Measurements from ENCODE around the gene LIX1L. TPM values are rescaled to one million over a fixed set of nuclear protein-coding genes. Genes with fewer than 3 reads are reported as not detected.

Gene LIX1L
- 19.7 TPM for total RNA-seq

- DNase-seq, result peak; percentile 97
Observed at GRCh38 chr1:145957443-145958319, at the start of gene LIX1L. Gene LIX1L, minus strand, starts transcription at chr1:145958017. Its CDS starts 90 bp downstream, at chr1:145957927.

GRCh38 chr1:146001709-146002108 lies 43.9 kb upstream of the LIX1L start:
- DNase-seq, result no peak

GRCh38 chr1:145999321-146000024 lies 41.7 kb upstream of the LIX1L start:
- DNase-seq, result no peak

- peak; percentile 31 for DNase-seq
Observed at GRCh38 chr1:145997718-145998023, 39.9 kb upstream of the LIX1L start.

GRCh38 chr1:145997016-145997717 lies 39.4 kb upstream of the LIX1L start:
- no peak for DNase-seq

- DNase-seq, result peak; percentile 99
Observed at GRCh38 chr1:145996433-145997015, 38.7 kb upstream of the LIX1L start, which contains the start of gene TXNIP. Gene TXNIP, minus strand, starts transcription at chr1:145996579. Its CDS starts 313 bp downstream, at chr1:145996266.

GRCh38 chr1:145995964-145996432 lies 38.2 kb upstream of the LIX1L start:
- no peak for DNase-seq

GRCh38 chr1:145995148-145995881 lies 37.5 kb upstream of the LIX1L start:
- no peak for DNase-seq

- DNase-seq, result no peak
Observed at GRCh38 chr1:145994391-145995120, 36.7 kb upstream of the LIX1L start.

GRCh38 chr1:145993618-145994390 lies 36.0 kb upstream of the LIX1L start:
- DNase-seq, result no peak

- DNase-seq, result no peak
Observed at GRCh38 chr1:145992958-145993617, 35.3 kb upstream of the LIX1L start.

GRCh38 chr1:145992502-145992936 lies 34.7 kb upstream of the LIX1L start:
- DNase-seq, result no peak

GRCh38 chr1:145991735-145992412 lies 34.1 kb upstream of the LIX1L start:
- DNase-seq, result no peak

- DNase-seq, result no peak
Observed at GRCh38 chr1:145990249-145990855, 32.5 kb upstream of the LIX1L start.

- DNase-seq, result no peak
Observed at GRCh38 chr1:145988773-145989172, 31.0 kb upstream of the LIX1L start.

- DNase-seq, result no peak
Observed at GRCh38 chr1:145987926-145988325, 30.1 kb upstream of the LIX1L start.

GRCh38 chr1:145986551-145986950 lies 28.7 kb upstream of the LIX1L start:
- no peak for DNase-seq

All from skin of body (tissue), 2 donors.